ENCODE data around the gene ULK2. TPM values are rescaled to one million over a fixed set of nuclear protein-coding genes. Genes with fewer than 3 reads are reported as not detected.

The ULK2 gene
- total RNA-seq, 1 experiment from 2014 or later, result 12.7 TPM

GRCh38 chr17:19760746-19761145 is 107.0 kb downstream of the ULK2 start:
- no peak for ATAC-seq
- H3K79me2 ChIP-seq (ENCODE audit: insufficient read depth, low read length), result no peaks in the 10 kb centered on the region
- BruUV-seq (replicated peaks), result no TSS peak
- TF ChIP-seq ELF1 (IDR thresholded peaks at IDR 0.05; ENCODE audit: borderline replicate concordance, low read depth) (no peak), CTCF (IDR thresholded peaks at IDR 0.05 in 2 of 3, conservative IDR thresholded peaks at IDR 0.05 in 1 of 3; ENCODE audit: borderline replicate concordance in 1 of 3, insufficient read depth in 1 of 3, low read depth in 2 of 3, low read length in 2 of 3) (no peak), EZH2phosphoT487 (IDR thresholded peaks at IDR 0.05; ENCODE audit: borderline replicate concordance) (no peak), SP1 (IDR thresholded peaks at IDR 0.05; ENCODE audit: low read depth) (no peak), EGR1 (IDR thresholded peaks at IDR 0.05; ENCODE audit: low read depth) (no peak), YY1 (IDR thresholded peaks at IDR 0.05; ENCODE audit: extremely low read depth, insufficient replicate concordance, low read depth, low read length) (no peak), SIN3A (IDR thresholded peaks at IDR 0.05; ENCODE audit: low read depth) (no peak), FOSL1 (IDR thresholded peaks at IDR 0.05; ENCODE audit: low read depth) (no peak), RAD21 (IDR thresholded peaks at IDR 0.05; ENCODE audit: low read depth) (no peak), TCF7L2 (IDR thresholded peaks at IDR 0.05; ENCODE audit: borderline replicate concordance, extremely low read depth, insufficient read depth, insufficient read length) (no peak), SRF (IDR thresholded peaks at IDR 0.05; ENCODE audit: low read depth) (no peak), ZBTB33 (IDR thresholded peaks at IDR 0.05; ENCODE audit: extremely low read depth, insufficient replicate concordance, low read length) (no peak), JUND (IDR thresholded peaks at IDR 0.05) (no peak)
- DNase-seq (ENCODE audit: low read depth, low spot score), result no peak
- H3K27ac ChIP-seq (ENCODE audit: low read depth, low read length), result no peak overlapping the region
- no peaks in the 10 kb centered on the region for H4K20me1 ChIP-seq (ENCODE audit: insufficient read depth)
- ChIA-PET RAD21 (ENCODE audit: low non-redundant PET in 1 of 2, low total read pairs in 2 of 2, uncharacterized antibody in 2 of 2, unreplicated experiment in 2 of 2) (no interaction called here), CTCF (interaction anchor here (0.7 to 1.3 kb wide), 3 partner anchors 16 to 398 kb away, joined by 3 read pairs; partner anchors contain the start of gene B9D1), POLR2A (no interaction called here)
- H3K9ac ChIP-seq (ENCODE audit: low read length), result no peak overlapping the region
- intact Hi-C loops (cut with micrococcal nuclease), result no loop called here
- H3K9me3 ChIP-seq (ENCODE audit: control insufficient read depth in 1 of 2, insufficient read depth in 1 of 2, low read depth in 1 of 2, low read length in 2 of 2), result no peaks in the 10 kb centered on the region
- H3K36me3 ChIP-seq (ENCODE audit: control insufficient read depth in 1 of 2, insufficient read depth in 2 of 2, low read length in 2 of 2), result no peaks in the 10 kb centered on the region
- H3K9me2 ChIP-seq (ENCODE audit: insufficient read depth), result no peaks in the 10 kb centered on the region
- H3K4me2 ChIP-seq (ENCODE audit: low read length), result no peak overlapping the region
- H3K4me1 ChIP-seq (ENCODE audit: control insufficient read depth in 1 of 2, insufficient read depth in 2 of 2, low read length in 2 of 2), result peaks cover 0 to 7% of the 10 kb centered on the region in 2 experiments; a peak in 1 of 4 replicates
- H2AFZ ChIP-seq (ENCODE audit: low read depth, low read length, poor library complexity, severe bottlenecking), result no peak overlapping the region
- no peak overlapping the region for H3K4me3 ChIP-seq (replicated peaks in 1 of 2; ENCODE audit: low read depth in 1 of 2, low read length in 2 of 2)
- no peaks in the 10 kb centered on the region for H3K27me3 ChIP-seq (ENCODE audit: insufficient read depth, low read length)
